GM12878 (cell line): ENCODE measurements around the gene ERCC4. TPM values are rescaled to one million over a fixed set of nuclear protein-coding genes. Genes with fewer than 3 reads are reported as not detected.

ENCODE experiments used
- ATAC-seq: fragments of 200-7000 bp; cut with Tn5 transposase; 3 replicates; pipeline ENCODE4 v1.9.1; 2020; ENCODE audit warnings: mild to moderate bottlenecking, moderate library complexity
- BruUV-seq: library from RNA; stranded (reverse); fragments of 400-500 nt; replicated peaks from 2 replicates; lab custom pipeline; 2021; lab: Mats Ljungman, UMichigan
- CTCF ChIA-PET: fragments of 300-600 bp; sonication (Branson Sonifier 250); formaldehyde crosslinking; extraction: SDS; loops from one replicate; lab custom pipeline; 2021; ENCODE audit warnings: inconsistent platforms; lab: Yijun Ruan, JAX
- POLR2A ChIA-PET: fragments of 350-600 bp; formaldehyde crosslinking; extraction: SDS; loops from one replicate; lab custom pipeline; 2021; ENCODE audit warnings: inconsistent platforms; lab: Charles Lee
- RAD21 ChIA-PET: fragments of 300-600 bp; sonication (Branson Sonifier 250); formaldehyde crosslinking; loops from one replicate; lab custom pipeline; 2023; ENCODE audit warnings: antibody characterized with exemption; ENCODE audit not compliant: unreplicated experiment; lab: Charles Lee
- SMC1A ChIA-PET: fragments of 300-600 bp; sonication (Branson Sonifier 250); formaldehyde crosslinking; loops from one replicate; lab custom pipeline; 2023; ENCODE audit not compliant: unreplicated experiment, uncharacterized antibody; lab: Charles Lee
- DNase-seq: peaks from one replicate; pipeline ENCODE4 v3.0.0-alpha.2; 2011; ENCODE audit warnings: low read depth, low spot score
- FAIRE-seq: peaks from 3 replicates; lab custom pipeline; 2011; peaks lifted over from hg19 to GRCh38; lab: Jason Lieb, UNC
- H2AFZ ChIP-seq: 2 replicates; pipeline ENCODE4 v1.6.0; 2011; ENCODE audit warnings: low read depth, low read length, control low read depth; ENCODE audit not compliant: control insufficient read depth
- H3K27ac ChIP-seq: 2 replicates; pipeline ENCODE4 v1.5.1; 2011; ENCODE audit warnings: control low read depth; ENCODE audit not compliant: control insufficient read depth, insufficient read depth
- H3K27me3 ChIP-seq, 2 experiments: replicated peaks in 1 of 2; 2 replicates each; pipeline versions ENCODE4 v1.6.0 to v1.6.1; 2011; ENCODE audit warnings: low read length in 1 of 2; ENCODE audit not compliant: control insufficient read depth in 2 of 2, insufficient read depth in 2 of 2
- H3K36me3 ChIP-seq, 2 experiments: 2 replicates each; pipeline ENCODE4 v1.5.1; 2011; ENCODE audit warnings: low read length in 1 of 2; ENCODE audit not compliant: control insufficient read depth in 2 of 2, insufficient read depth in 2 of 2
- H3K4me1 ChIP-seq: 2 replicates; pipeline ENCODE4 v1.6.1; 2011; ENCODE audit warnings: mild to moderate bottlenecking, low read length, moderate library complexity, mixed read lengths; ENCODE audit not compliant: control insufficient read depth, insufficient read depth
- H3K4me2 ChIP-seq: 2 replicates; pipeline ENCODE4 v1.6.0; 2011; ENCODE audit warnings: control low read depth; ENCODE audit not compliant: control insufficient read depth, insufficient read depth
- H3K4me3 ChIP-seq: fragments of 200-600 bp; sonication (generic); 2 replicates; pipeline ENCODE4 v1.5.1; 2016
- H3K79me2 ChIP-seq: 2 replicates; pipeline ENCODE4 v1.6.0; 2011; ENCODE audit warnings: low read length; ENCODE audit not compliant: control insufficient read depth, insufficient read depth
- H3K9ac ChIP-seq: 2 replicates; pipeline ENCODE4 v1.8.0; 2011; ENCODE audit warnings: low read length, control low read depth, mixed read lengths; ENCODE audit not compliant: control insufficient read depth, insufficient read depth
- H3K9me3 ChIP-seq: replicated peaks from 3 replicates; pipeline ENCODE4 v1.5.1; 2011; ENCODE audit warnings: mild to moderate bottlenecking, low read length; ENCODE audit not compliant: control insufficient read depth, insufficient read depth
- H4K20me1 ChIP-seq: 2 replicates; pipeline ENCODE4 v1.6.0; 2011; ENCODE audit not compliant: control insufficient read depth, insufficient read depth
- BHLHE40 ChIP-seq, 2 experiments: fragments of 450-650 bp in 1 of 2; IDR thresholded peaks; 2 replicates each; pipeline ENCODE4 v1.6.1; 2011 to 2017; ENCODE audit warnings: low read depth in 2 of 2, borderline replicate concordance in 1 of 2, improper control_type of control experiment in 1 of 2, low read length in 1 of 2, mild to moderate bottlenecking in 1 of 2
- BRCA1 ChIP-seq: IDR thresholded peaks from 2 replicates; pipeline ENCODE4 v1.6.1; 2011; ENCODE audit warnings: low read depth, low read length, improper control_type of control experiment
- E4F1 ChIP-seq: fragments of 450-650 bp; IDR thresholded peaks from 2 replicates; pipeline ENCODE4 v1.6.1; 2018; ENCODE audit warnings: borderline replicate concordance, mild to moderate bottlenecking; ENCODE audit not compliant: partially characterized antibody
- ETV6 ChIP-seq, 2 experiments: fragments of 450-650 bp in 1 of 2; IDR thresholded peaks in 1 of 2; conservative IDR thresholded peaks in 1 of 2; 2 replicates each; pipeline ENCODE4 v1.6.1; 2014; ENCODE audit warnings: antibody characterized with exemption in 1 of 2, borderline replicate concordance in 1 of 2, low read depth in 1 of 2, mild to moderate bottlenecking in 1 of 2, moderate library complexity in 1 of 2
- FOXK2 ChIP-seq: fragments of 450-650 bp; IDR thresholded peaks from 2 replicates; pipeline ENCODE4 v1.6.1; 2017; ENCODE audit warnings: mild to moderate bottlenecking, moderate library complexity
- HDAC2 ChIP-seq: fragments of 200-600 bp; sonication (generic); IDR thresholded peaks from 2 replicates; pipeline ENCODE4 v1.6.1; 2017
- IRF4 ChIP-seq: IDR thresholded peaks from 2 replicates; pipeline ENCODE4 v1.6.1; 2011; ENCODE audit warnings: low read depth, low read length
- LARP7 ChIP-seq: fragments of 450-650 bp; IDR thresholded peaks from 2 replicates; pipeline ENCODE4 v1.6.1; 2017; ENCODE audit warnings: mild to moderate bottlenecking
- SUPT20H ChIP-seq: IDR thresholded peaks from 2 replicates; pipeline ENCODE4 v1.6.1; 2011; ENCODE audit warnings: low read depth, mild to moderate bottlenecking, low read length, moderate library complexity, borderline replicate concordance; ENCODE audit not compliant: control insufficient read depth
- TCF7 ChIP-seq: IDR thresholded peaks from 2 replicates; pipeline ENCODE4 v1.6.1; 2014; ENCODE audit warnings: antibody characterized with exemption, borderline replicate concordance
- USF2 ChIP-seq: IDR thresholded peaks from 2 replicates; pipeline ENCODE4 v1.6.1; 2011; ENCODE audit warnings: low read depth, low read length, improper control_type of control experiment, borderline replicate concordance
- ZNF217 ChIP-seq: fragments of 450-650 bp; IDR thresholded peaks from 2 replicates; pipeline ENCODE4 v1.6.1; 2017; ENCODE audit warnings: antibody characterized with exemption, mild to moderate bottlenecking
- WGBS: methylation state at CpG from one replicate; pipeline ENCODE4 v1.1.6; 2016; ENCODE audit warnings: low lambda C conversion rate; ENCODE audit not compliant: insufficient replicate concordance, insufficient coverage; ENCODE audit errors: missing lambda C conversion rate; 5-methylcytosine and 5-hydroxymethylcytosine counted together
- in situ Hi-C: fragments of 300-500 bp; cut with MboI; formaldehyde crosslinking; loops from 9 replicates; pipeline ENCODE4 v1.14.3; 2018; ENCODE audit warnings: mixed read lengths
- intact Hi-C: fragments of 100-400 bp; cut with micrococcal nuclease; formaldehyde crosslinking; loops from one replicate; pipeline ENCODE4 v1.14.2; 2022; ENCODE audit not compliant: unreplicated experiment
- polyA plus RNA-seq, 11 experiments: library from polyadenylated mRNA; depleted of rRNA in 4 of 11; unstranded in 6 of 11; stranded (reverse) in 5 of 11; fragments of >200 nt; fragmentation: Nextera tagmentation in 4 of 11; fragmentation: Illumina TruSeq in 1 of 11; extraction: Ambion mirVana in 4 of 11; extraction: Trizol in 1 of 11; gene quantifications; 1 replicate in 1 of 11; 2 replicates in 10 of 11; pipeline versions ENCODE4 v1.2.1 to v1.2.3, GENCODE V29; 2011 to 2016; ENCODE audit warnings: inconsistent platforms in 2 of 11, missing spikeins in 2 of 11, low read depth in 1 of 11
- total RNA-seq, 4 experiments: library from RNA; depleted of rRNA in 3 of 4; stranded (reverse); fragments of >200 nt in 3 of 4; fragmentation: Illumina TruSeq in 1 of 4; extraction: Trizol in 1 of 4; gene quantifications; 2 replicates each; pipeline versions ENCODE4 v1.2.1 to v1.2.3, GENCODE V29; 2013 to 2021
- TF ChIP-seq, protein P1 (sequence below): IDR thresholded peaks from 2 replicates; pipeline ENCODE4 v1.6.1; 2012; ENCODE audit warnings: low read depth, low read length, improper control_type of control experiment
- TF ChIP-seq, protein P2 (sequence below): fragments of 450-650 bp; formaldehyde crosslinking; IDR thresholded peaks from 2 replicates; pipeline ENCODE4 v1.4.0; 2020; ENCODE audit warnings: mild to moderate bottlenecking, moderate library complexity

Gene ERCC4
- total and polyA plus RNA-seq, 10 of the 15 experiments (the other 5 are each of a cell fraction or from before 2014, with no cell fraction given), result 4.7 to 24.6 (median 8.9) TPM

- TF ChIP-seq, protein P1, sequence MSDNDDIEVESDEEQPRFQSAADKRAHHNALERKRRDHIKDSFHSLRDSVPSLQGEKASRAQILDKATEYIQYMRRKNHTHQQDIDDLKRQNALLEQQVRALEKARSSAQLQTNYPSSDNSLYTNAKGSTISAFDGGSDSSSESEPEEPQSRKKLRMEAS, result no peak
- TF ChIP-seq E4F1, result no peak
- TF ChIP-seq TCF7, result no peak
- TF ChIP-seq IRF4, result no peak
- no peak for TF ChIP-seq HDAC2
- no peak for TF ChIP-seq ETV6 (conservative IDR thresholded peaks at IDR 0.05 in 1 of 2, IDR thresholded peaks at IDR 0.05 in 1 of 2; ENCODE audit: borderline replicate concordance in 1 of 2, low read depth in 1 of 2)
- no peak for TF ChIP-seq FOXK2
- TF ChIP-seq, all 136 proteins: peak for 0
Observed at GRCh38 chr16:13944816-13945215, 24.9 kb downstream of the ERCC4 start (continued).

DNA sequence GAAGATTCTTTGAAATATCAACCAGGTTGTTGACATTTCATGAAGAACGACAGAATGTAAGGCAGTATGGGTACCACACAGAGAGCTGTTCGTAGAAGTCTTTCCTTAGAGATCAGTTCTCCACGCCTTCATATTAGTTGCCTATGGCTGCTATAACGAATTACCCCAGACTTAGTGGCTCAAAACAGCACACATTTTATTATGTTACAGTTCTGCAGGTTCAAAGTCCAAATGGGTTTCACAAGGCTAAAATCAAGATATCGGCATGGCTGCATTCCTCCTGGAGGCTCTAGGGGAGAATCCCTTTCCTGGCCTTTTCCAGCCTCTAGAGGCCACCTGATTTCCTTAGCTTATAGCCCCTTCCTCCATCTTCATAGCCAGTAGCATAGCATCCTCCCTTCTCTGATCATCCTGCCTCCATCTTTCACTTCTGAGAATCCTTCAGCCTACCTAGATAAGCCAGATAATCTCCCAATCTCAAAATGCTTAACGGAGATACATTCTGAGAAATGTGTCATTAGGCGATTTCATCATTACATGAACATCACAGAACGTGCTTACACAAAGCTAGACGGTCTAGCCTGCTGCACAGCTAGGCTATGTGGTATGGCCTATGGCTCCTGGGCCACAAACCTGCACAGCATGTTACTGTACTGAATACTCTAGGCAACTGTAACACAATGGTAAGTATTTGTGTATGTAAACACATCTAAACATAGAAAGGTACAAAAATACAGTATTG, 26.0 kb downstream of the ERCC4 start:
- POLR2A ChIA-PET, result no interaction called here
- intact Hi-C loops (no loop called here), in situ Hi-C loops (no loop called here)
- WGBS, result 57% methylated on average over 9 of the region's 9 CpGs
- Histone ChIP-seq H3K9me3 (no peaks in the 10 kb centered on the region; the same call in 2 of the 3 replicates), H3K27ac (no peak overlapping the region), H4K20me1 (no peaks in the 10 kb centered on the region), H3K4me1 (no peaks in the 10 kb centered on the region), H3K27me3 (no peaks in the 10 kb centered on the region), H2AFZ (no peak overlapping the region), H3K9ac (no peak overlapping the region), H3K4me2 (no peak overlapping the region), H3K79me2 (no peaks in the 10 kb centered on the region), H3K4me3 (no peak overlapping the region), H3K36me3 (peaks cover 2 to 24% of the 10 kb centered on the region in 2 experiments)
- BruUV-seq, result no TSS peak
- ATAC-seq (no peak), DNase-seq (no peak), FAIRE-seq (no peak)
- SMC1A ChIA-PET, result no interaction called here
- CTCF ChIA-PET, result interaction anchor here (1.0 kb wide), 1 partner anchor 10 kb away, joined by 3 read pairs; no protein-coding TSS in a partner anchor
- RAD21 ChIA-PET, result no interaction called here
- TF ChIP-seq ZNF217 (no peak), USF2 (no peak), BRCA1 (no peak), BHLHE40 (IDR thresholded peaks at IDR 0.05; ENCODE audit: borderline replicate concordance in 1 of 2, low read depth in 2 of 2, low read length in 1 of 2) (no peak), LARP7 (no peak), SUPT20H (no peak), TCF7 (no peak)
- TF ChIP-seq, protein P2, sequence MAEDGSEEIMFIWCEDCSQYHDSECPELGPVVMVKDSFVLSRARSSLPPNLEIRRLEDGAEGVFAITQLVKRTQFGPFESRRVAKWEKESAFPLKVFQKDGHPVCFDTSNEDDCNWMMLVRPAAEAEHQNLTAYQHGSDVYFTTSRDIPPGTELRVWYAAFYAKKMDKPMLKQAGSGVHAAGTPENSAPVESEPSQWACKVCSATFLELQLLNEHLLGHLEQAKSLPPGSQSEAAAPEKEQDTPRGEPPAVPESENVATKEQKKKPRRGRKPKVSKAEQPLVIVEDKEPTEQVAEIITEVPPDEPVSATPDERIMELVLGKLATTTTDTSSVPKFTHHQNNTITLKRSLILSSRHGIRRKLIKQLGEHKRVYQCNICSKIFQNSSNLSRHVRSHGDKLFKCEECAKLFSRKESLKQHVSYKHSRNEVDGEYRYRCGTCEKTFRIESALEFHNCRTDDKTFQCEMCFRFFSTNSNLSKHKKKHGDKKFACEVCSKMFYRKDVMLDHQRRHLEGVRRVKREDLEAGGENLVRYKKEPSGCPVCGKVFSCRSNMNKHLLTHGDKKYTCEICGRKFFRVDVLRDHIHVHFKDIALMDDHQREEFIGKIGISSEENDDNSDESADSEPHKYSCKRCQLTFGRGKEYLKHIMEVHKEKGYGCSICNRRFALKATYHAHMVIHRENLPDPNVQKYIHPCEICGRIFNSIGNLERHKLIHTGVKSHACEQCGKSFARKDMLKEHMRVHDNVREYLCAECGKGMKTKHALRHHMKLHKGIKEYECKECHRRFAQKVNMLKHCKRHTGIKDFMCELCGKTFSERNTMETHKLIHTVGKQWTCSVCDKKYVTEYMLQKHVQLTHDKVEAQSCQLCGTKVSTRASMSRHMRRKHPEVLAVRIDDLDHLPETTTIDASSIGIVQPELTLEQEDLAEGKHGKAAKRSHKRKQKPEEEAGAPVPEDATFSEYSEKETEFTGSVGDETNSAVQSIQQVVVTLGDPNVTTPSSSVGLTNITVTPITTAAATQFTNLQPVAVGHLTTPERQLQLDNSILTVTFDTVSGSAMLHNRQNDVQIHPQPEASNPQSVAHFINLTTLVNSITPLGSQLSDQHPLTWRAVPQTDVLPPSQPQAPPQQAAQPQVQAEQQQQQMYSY (CRISPR knock-in tag), result no peak
